22Rv1 (cell line): Measurements from ENCODE around the gene ENTREP3.

Experiments used
- H3K27ac ChIP-seq: fragments of 450-650 bp; 2 replicates; pipeline ENCODE4 v1.5.1; 2017
- CTCF ChIP-seq: fragments of 450-650 bp; IDR thresholded peaks from 2 replicates; pipeline ENCODE4 v1.5.1; 2017; ENCODE audit warnings: mild to moderate bottlenecking
- ZFX ChIP-seq: fragments of 450-650 bp; IDR thresholded peaks from 2 replicates; pipeline ENCODE4 v1.6.1; 2017; ENCODE audit warnings: antibody characterized with exemption, borderline replicate concordance

Gene ENTREP3

DNA sequence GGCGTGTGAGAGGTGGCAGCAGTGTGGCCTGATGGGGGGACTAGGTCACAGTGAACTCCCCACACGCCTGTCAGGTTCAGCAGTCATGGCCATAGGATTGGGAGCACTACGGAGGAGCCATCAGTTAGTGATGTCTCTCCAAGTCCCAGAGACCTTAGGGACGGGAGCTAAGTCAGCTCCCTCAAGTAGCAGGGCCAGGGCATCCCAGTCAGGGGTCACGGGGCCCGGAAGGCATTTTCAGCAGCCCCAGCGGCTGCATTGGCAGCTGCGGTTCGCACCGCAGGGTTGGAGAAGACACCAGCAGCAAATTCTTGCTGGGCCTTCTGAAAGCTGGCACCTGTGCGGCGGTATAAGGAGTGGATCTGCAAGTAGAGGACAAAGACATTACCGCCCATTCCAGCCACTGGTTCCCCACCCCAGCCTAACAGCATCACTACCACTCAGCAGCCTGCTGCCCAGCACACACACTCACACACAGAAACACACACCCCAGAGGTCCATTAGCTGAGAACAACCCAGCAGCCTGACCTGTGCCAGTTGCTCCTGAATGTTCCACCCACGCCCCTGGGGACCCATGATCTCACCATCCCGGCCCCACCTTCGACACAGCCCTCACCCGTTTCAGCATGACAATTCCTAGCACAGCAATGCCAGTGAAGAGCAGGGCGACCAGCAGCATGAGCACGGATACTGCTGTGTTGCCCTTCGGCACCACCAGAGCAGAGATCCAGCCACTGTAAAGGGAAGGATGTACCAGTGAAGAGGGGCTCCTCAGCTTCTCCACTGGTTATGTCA, 972 bp upstream of the ENTREP3 start:
- TF ChIP-seq ZFX (no peak), CTCF (no peak)
- peak overlapping the region; percentile 70 for H3K27ac ChIP-seq

- no peak for TF ChIP-seq CTCF
- TF ChIP-seq ZFX = no peak
- peak overlapping the region; percentile 70 for H3K27ac ChIP-seq
Measured at GRCh38 chr1:155254714-155255242, 505 bp downstream of the ENTREP3 start.

DNA sequence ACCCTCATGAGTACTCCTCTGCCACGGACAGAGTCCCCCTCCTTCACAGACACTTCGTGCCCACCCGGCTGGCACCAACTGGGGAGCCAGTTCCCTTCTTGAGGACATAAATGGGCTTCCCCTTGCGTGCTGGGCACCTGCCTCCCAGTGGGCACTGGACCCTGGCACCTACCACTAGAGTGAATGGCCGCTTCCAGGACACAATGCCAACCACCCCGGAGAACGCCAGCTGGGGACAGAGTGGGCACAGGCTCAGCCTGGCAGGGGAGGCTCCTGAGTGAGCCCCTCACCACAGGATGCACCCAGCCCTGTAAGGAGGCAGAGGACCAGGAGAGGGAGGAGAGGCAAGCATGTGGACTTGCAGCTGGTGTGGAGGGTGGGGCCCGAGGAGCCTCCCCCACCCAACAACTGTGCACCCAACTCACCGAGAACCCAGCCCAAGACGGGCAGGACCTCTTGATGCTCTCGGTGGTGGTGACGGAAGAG, 1.0 kb downstream of the ENTREP3 start:
- TF ChIP-seq ZFX (no peak), CTCF (no peak)
- peak overlapping the region; percentile 70 for H3K27ac ChIP-seq

DNA sequence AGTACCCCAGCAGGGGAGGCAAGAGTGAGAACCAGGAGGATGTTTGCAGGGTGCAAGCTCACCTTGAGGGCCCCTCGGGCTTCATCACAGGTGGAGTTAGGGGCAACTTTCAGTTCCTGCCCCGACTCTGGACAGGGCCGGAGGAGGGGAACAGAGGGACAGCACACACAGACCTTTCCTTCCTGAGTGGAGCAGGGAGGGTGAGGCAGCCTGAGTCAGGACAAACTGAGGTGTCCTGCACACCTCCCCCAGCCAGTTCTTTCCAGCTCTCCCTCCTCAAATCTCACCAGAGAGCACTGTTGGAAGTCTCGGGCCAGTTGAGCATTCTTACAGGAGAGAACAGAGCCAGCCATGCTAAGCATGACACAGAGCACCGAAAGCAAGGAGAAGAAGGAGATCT, 1.5 kb downstream of the ENTREP3 start:
- H3K27ac ChIP-seq = peak overlapping the region; percentile 70
- TF ChIP-seq CTCF = no peak
- no peak for TF ChIP-seq ZFX

- no peak overlapping the region for H3K27ac ChIP-seq
- no peak for TF ChIP-seq ZFX
- TF ChIP-seq CTCF = 0 out of 2 replicates have a peak, but pooled peaks have one; percentile 5
Measured at GRCh38 chr1:155253208-155253607, 2.1 kb downstream of the ENTREP3 start.

GRCh38 chr1:155251566-155251965, 3.7 kb downstream of the ENTREP3 start:
- peak overlapping the region; percentile 42 for H3K27ac ChIP-seq
- TF ChIP-seq ZFX (no peak), CTCF (no peak)

GRCh38 chr1:155250633-155251449, 4.4 kb downstream of the ENTREP3 start:
- TF ChIP-seq ZFX (no peak), CTCF (peak; percentile 100)
- H3K27ac ChIP-seq = peak overlapping the region; percentile 42
